CD4-positive, alpha-beta T cell treated with Interleukin-12 subunit alpha and Interleukin-12 subunit beta, for 1 hour (primary cell): Measurements from ENCODE around the gene CADM1.

ENCODE experiments used
- DNase-seq: peaks from one replicate; pipeline ENCODE4 v3.0.0-alpha.2; 2020

CADM1 gene

GRCh38 chr11:115393950-115394349, 110.3 kb downstream of the CADM1 start:
- DNase-seq: no peak

DNA sequence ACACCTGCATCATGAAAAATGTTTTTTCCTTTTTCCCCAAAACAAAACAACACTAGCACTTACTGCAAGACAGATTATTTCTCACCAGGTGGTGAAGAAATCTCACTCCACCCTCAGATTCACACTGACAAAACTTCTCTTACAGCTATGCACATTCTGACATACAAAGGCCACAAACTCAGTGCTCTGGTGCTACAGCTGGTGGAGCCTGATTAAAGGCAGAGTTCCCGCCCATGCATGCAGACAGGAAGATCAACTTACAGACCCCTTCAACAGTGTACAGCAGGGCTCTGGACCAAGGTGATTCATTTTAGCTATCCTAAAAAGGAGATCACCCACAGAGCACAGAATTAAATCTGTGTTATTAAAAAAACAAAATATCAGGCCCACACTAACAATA, 112.6 kb downstream of the CADM1 start:
- DNase-seq: no peak

DNA sequence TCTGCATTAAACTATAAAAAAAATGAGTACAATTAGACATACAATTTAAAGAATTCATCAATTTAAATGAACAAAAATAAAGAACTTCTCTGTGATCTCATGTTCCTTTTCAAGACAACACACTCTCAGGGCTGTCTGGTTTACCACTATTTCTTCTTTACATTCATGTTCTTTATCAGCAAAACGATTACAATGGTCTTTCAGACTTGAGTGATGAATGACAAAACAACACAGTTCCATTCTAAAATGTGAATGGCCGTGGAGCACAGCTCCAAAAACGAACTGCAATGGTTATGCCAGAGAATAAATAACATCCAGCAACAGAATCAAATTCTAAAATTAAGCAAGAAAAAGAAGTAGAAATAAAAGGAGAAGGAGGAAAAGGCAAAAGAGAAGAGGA, 113.1 kb downstream of the CADM1 start:
- no peak for DNase-seq

- no peak for DNase-seq
These were observed 113.8 kb downstream of the CADM1 start for GRCh38 chr11:115390441-115390840.

GRCh38 chr11:115389790-115390189, 114.4 kb downstream of the CADM1 start:
- no peak for DNase-seq

DNA sequence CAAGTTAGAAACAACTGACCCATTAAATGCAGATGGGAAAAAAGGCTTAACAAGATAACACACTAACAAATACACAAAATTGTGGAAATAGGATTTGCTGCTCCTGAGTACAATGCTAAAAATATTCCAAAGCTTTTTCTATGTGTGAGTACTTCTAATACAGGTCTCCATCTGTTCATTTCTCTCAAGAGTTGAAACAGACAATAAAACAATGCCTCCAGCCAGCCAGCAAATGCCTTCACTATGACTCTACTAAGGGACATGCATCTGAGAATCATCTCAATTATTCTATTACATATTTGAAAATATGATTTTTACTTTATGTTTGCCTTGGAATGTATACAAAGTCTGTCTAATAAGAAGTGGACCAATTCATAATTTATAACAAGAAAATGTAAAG, 119.0 kb downstream of the CADM1 start:
- DNase-seq: no peak

- DNase-seq: no peak
These were observed 120.0 kb downstream of the CADM1 start for GRCh38 chr11:115384236-115384635.

DNA sequence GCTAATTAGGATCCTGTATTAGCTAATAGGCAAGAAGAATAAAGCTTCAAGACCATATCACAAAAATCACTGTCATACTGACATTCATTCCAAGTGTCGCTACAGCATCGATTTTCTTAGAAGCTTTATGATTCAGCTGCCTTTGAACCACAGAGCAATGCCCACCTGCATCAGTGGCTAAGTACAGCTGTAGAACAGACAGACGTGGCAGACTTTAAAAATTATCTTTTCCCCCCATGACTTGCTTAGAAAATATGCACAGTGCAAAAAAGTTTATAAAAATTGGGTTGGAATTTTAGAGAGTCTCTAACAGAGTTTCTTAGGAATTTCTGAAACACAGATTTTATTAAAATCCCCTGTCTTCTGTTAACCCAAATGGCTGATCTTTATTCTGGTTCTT, 120.8 kb downstream of the CADM1 start:
- DNase-seq: no peak

DNA sequence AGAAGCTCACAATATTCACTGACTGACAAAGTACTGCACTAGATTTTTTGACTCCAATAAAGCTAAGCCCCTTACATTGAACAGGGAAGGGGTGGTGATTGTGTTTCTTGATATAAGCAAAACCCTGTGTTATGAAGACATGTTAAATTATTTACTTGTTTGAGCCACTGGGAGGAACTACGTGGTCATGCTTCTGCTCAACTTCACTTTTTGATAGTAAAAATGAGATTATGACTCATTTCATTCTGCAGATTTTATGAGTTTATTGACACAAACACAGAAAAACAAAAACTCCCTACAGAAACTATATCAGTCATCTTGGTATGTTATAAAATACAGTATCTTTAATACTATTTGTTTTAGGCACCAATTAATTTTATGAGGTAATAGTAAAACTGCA, 124.7 kb downstream of the CADM1 start:
- no peak for DNase-seq

GRCh38 chr11:115378557-115378956, 125.7 kb downstream of the CADM1 start:
- DNase-seq: no peak

- no peak for DNase-seq
These were observed 126.3 kb downstream of the CADM1 start for GRCh38 chr11:115377882-115378296.

- DNase-seq: no peak
These were observed 135.6 kb downstream of the CADM1 start for GRCh38 chr11:115368616-115369015.

DNA sequence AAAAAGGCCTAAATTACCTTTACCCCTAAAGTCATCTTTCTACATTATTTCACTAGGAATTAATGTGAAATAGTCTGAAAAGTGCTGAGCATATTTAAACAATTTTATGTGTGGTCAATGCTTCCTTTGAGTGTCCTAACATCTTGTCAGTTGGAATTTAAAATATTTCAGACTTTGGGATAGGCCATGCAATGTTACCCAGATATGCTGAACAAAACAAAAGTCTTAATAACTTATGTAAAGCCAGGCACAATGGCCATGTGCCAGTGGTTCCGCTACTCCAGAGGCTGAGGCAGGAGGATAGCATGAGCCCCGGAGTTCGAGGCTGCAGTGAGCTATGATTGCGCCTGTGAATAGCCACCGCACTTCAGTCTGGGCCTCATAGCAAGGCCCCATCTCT, 137.4 kb downstream of the CADM1 start:
- DNase-seq: no peak

GRCh38 chr11:115365907-115366306, 138.3 kb downstream of the CADM1 start:
- no peak for DNase-seq

- DNase-seq: no peak
These were observed 139.3 kb downstream of the CADM1 start for GRCh38 chr11:115364896-115365295.

DNA sequence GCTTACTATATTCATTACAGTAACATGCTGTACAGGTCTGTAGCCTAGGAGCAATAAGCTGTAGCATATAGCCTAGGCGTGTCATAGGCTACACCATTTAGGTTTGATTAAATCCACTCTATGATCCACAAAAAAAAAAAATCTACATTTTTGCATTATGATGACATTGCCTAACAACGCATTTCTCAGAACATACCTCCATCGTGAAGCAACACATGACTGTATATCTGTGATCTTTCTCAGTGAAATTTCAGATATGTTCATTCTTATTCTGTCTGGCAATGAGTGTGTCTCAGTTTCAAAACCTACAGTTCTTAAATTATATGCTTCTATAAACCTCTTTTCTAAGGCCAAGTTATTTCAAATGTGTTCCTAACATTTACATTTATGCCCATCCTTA, 140.3 kb downstream of the CADM1 start:
- no peak for DNase-seq

DNA sequence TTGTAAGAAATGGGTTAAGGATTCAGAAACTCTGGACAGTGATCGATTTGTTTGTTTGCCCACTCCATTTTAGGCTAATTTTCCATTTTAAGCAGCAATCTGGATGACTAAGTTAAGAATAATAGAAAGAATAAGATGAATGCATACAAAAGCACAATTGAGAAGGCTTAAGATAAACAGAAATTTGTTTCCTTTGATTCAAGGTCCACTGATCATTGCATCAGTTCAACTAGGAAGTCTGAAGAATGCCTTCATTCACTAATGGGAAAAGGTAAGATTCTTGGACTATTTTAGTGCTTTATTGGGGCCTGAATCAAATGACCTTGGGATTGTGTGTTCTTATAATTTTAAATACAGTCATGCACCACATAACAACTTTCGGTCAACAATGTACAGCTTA, 140.8 kb downstream of the CADM1 start:
- DNase-seq: no peak

GRCh38 chr11:115362997-115363396, 141.2 kb downstream of the CADM1 start:
- DNase-seq: no peak

DNA sequence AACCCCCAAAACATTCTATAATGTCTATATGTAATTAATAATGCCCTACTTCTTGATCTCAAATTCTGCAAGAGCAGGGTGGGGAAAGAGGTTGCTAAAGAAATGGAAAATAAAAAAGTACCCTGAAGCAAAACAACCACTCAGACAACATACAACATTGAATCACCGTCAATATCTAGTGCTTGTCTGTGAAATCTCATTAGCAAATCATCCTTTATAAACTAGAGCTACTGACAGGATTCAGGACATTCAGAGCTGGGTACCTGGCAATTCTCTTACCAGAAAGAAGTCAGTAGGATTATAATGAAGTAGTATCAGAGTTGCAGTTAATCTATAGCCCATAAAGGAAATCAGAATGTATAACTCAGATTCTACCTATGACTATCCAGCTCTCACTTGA, 143.2 kb downstream of the CADM1 start:
- no peak for DNase-seq

GRCh38 chr11:115360186-115360824, 143.9 kb downstream of the CADM1 start:
- DNase-seq: no peak

DNA sequence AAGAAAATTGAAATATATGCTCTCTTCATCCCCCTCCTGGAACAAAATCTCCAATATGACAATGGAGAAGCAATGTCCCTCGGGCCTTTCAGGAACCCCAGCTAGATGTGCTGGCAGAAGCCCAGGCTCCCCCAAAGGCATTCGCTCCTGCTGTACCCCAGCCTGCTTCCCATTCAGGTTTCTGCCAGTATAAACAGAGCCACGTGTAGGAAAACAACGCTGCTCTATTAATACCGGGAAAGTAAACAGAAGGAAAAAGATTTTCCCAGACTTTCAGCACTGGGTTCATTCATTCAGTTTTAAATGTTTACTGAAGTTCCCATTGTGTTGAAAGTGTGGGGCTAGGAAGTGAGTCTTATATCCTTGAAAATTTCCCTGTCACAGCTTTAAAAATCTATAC, 147.1 kb downstream of the CADM1 start:
- DNase-seq: no peak

DNA sequence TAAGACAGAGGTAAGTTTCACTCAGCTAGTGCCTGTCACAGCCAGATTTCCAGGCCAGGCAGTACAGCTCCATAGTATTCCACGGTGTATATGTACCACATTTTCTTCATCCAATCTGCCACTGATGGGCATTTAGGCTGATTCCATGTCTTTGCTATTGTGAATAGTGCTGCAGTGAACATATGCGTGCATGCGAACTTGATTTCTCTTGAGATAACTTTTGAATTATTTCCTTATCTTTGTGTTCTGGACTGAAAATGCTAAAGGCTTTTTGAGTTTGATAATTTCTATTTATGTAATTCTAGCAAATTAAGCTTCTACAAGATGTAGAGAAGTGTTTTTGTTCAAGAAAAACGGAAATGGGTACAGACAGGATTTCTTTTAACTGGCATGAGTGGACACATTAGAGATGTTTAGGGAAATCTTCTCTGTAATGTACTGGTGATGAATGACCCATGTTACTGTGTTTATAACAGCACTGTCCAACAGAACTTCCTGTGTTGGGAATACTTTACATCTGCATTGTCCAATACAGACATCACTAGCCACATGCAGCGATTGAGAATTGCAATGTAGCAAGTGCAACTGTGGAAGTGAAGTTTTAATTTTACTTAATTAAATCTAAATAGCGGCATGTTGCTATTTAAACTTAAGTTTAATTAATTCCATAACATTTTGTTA, 151.3 kb downstream of the CADM1 start:
- DNase-seq: no peak

DNA sequence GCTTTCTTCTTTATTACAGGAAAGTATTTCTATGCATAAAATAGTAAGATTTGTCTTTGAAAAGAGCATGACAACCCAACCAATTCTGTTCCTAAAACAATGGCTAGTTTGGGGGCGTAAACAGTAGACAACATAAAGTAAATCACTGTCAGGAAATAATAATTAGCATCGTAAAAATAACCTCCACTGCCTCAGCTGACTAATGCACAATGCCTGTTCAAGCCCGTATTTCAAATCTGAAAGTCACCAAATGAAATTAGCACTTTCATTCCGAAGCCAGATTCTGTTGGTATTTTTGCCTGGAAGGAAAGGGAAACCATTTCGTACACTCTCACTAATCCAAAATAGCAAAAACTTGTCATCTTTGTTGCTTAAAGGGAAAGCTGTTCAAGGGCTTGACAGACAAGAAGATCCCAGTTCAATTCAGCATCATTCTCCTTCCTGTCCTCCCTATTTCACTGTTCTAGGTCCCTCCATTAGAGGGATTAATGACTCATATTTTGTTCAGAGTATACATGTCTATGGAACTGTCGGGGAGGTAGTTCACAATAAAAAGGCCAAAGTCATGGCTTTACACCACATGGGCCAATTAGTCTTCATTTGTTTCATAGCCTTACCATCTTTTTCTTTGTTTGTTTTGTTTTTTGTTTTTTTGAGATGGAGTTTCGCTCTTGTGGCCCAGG, 154.7 kb downstream of the CADM1 start:
- no peak for DNase-seq

DNA sequence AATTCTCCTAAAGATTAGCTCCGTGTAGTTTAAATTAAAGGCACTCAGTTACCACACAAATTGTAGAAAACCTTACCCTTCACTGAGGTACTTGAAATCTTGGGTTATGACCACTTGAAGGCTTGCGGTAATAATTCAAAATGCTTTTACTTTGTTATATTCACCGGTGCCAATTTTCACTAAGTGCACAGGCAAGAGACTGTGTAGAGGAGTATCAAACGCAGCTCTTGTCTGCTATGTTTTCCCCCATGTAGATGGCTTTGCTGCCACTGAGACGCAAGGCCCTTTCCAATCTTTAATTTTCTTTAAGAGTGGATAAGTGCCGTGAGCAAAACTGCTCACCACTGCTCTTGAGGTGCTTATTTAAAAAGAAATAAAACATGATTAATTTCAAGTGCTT, 155.8 kb downstream of the CADM1 start:
- no peak for DNase-seq
